GM19043 (cell line): ENCODE results near the gene F11R.
A peak's percentile ranks its signal among the peaks of the same experiment; 100 is the strongest.
"Not testable (repeated sequence)": the region's sequence is repeated elsewhere in the genome, so short reads cannot be mapped to it uniquely, and the experiment has no call there.

ENCODE experiments used
- ATAC-seq: cut with Tn5 transposase; IDR thresholded peaks from one replicate; pipeline ENCODE4 v1.9.1; 2021; ENCODE audit warnings: low read depth; ENCODE audit not compliant: unreplicated experiment

F11R gene

GRCh38 chr1:161020509-161021164 lies at the start of gene F11R:
Gene F11R (minus strand): TSS chr1:161021152. CDS start chr1:161021073, 79 bp downstream.
- peak; percentile 37 for ATAC-seq

- ATAC-seq: peak; percentile 81
These were observed 48.8 kb upstream of the F11R start, which contains the start of gene ARHGAP30 for GRCh38 chr1:161069731-161070270. Gene ARHGAP30 (minus strand): TSS chr1:161069891. CDS start chr1:161069624, 267 bp downstream.

GRCh38 chr1:161069241-161069640 lies 48.3 kb upstream of the F11R start:
- ATAC-seq: no peak

GRCh38 chr1:161068306-161069234 lies 47.6 kb upstream of the F11R start:
- ATAC-seq: peak; percentile 45

GRCh38 chr1:161066694-161067093 lies 45.7 kb upstream of the F11R start:
- no peak for ATAC-seq

- ATAC-seq: not testable (repeated sequence)
These were observed 44.7 kb upstream of the F11R start for GRCh38 chr1:161065681-161066080.

- ATAC-seq: not testable (repeated sequence)
These were observed 43.0 kb upstream of the F11R start for GRCh38 chr1:161063936-161064335.

GRCh38 chr1:161061419-161061818 lies 40.5 kb upstream of the F11R start:
- ATAC-seq: no peak

GRCh38 chr1:161059293-161059692 lies 38.3 kb upstream of the F11R start:
- ATAC-seq: no peak

GRCh38 chr1:161054805-161055204 lies 33.9 kb upstream of the F11R start:
- no peak for ATAC-seq

- no peak for ATAC-seq
These were observed 33.3 kb upstream of the F11R start for GRCh38 chr1:161054232-161054631.

- no peak for ATAC-seq
These were observed 31.9 kb upstream of the F11R start for GRCh38 chr1:161052899-161053298.

- ATAC-seq: no peak
These were observed 30.3 kb upstream of the F11R start for GRCh38 chr1:161051219-161051618.

GRCh38 chr1:161048949-161049722 lies 28.2 kb upstream of the F11R start:
- no peak for ATAC-seq

- no peak for ATAC-seq
These were observed 26.8 kb upstream of the F11R start for GRCh38 chr1:161047436-161048420.

- peak; percentile 61 for ATAC-seq
These were observed 25.8 kb upstream of the F11R start for GRCh38 chr1:161046605-161047228.

- peak; percentile 51 for ATAC-seq
These were observed 25.0 kb upstream of the F11R start, which contains the start of gene USF1 for GRCh38 chr1:161045736-161046604. Gene USF1 (minus strand): TSS chr1:161045977. CDS start chr1:161043275, 2,702 bp downstream.
